Hepatocyte (in vitro differentiated cells): ENCODE results near the gene NXPH1.

ENCODE experiments used
- EZH2 ChIP-seq: fragments of 200-600 bp; sonication (generic); IDR thresholded peaks from 2 replicates; pipeline ENCODE4 v1.6.1; 2016; ENCODE audit warnings: antibody characterized with exemption, mild to moderate bottlenecking, borderline replicate concordance
- TF ChIP-seq, protein P1 (sequence below): fragments of 200-600 bp; sonication (generic); IDR thresholded peaks from 2 replicates; pipeline ENCODE4 v1.5.1; 2016; ENCODE audit warnings: antibody characterized with exemption, mild to moderate bottlenecking; ENCODE audit not compliant: poor library complexity

DNA sequence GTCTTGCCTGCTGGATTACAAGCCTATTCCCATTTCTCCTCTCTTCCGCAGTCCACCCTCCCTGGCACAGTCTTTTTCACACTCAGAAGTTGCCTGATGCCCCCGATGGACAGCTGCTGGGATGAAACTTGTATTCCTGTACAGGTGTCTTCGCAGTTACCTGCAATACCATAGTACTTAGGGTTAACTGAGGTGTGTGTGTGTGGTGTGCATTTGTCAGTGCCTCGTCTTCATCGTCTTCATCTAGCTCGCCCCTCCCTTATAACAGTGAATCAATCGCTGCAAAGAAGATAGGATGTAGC is 11.0 kb downstream of the NXPH1 start:
- TF ChIP-seq, protein P1, sequence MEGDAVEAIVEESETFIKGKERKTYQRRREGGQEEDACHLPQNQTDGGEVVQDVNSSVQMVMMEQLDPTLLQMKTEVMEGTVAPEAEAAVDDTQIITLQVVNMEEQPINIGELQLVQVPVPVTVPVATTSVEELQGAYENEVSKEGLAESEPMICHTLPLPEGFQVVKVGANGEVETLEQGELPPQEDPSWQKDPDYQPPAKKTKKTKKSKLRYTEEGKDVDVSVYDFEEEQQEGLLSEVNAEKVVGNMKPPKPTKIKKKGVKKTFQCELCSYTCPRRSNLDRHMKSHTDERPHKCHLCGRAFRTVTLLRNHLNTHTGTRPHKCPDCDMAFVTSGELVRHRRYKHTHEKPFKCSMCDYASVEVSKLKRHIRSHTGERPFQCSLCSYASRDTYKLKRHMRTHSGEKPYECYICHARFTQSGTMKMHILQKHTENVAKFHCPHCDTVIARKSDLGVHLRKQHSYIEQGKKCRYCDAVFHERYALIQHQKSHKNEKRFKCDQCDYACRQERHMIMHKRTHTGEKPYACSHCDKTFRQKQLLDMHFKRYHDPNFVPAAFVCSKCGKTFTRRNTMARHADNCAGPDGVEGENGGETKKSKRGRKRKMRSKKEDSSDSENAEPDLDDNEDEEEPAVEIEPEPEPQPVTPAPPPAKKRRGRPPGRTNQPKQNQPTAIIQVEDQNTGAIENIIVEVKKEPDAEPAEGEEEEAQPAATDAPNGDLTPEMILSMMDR = no peak
- TF ChIP-seq EZH2 = no peak
